ENCODE data around the gene SYTL5.

- no peak for TF ChIP-seq CTCF (IDR thresholded peaks at IDR 0.05)
- no peak for TF ChIP-seq EZH2 (IDR thresholded peaks at IDR 0.05)
- TF ChIP-seq EZH2phosphoT487 (IDR thresholded peaks at IDR 0.05), result no peak
These were observed 21.5 kb upstream of the SYTL5 start for GRCh38 chrX:37984880-37985279.

All from neural progenitor cell (in vitro differentiated cells).